CD4-positive, alpha-beta T cell treated with Interferon gamma for 1 hour (primary cell): ENCODE measurements around the gene FRMD7.

ENCODE experiments used
- DNase-seq: peaks from one replicate; pipeline ENCODE4 v3.0.0-alpha.2; 2020

Gene FRMD7

DNA sequence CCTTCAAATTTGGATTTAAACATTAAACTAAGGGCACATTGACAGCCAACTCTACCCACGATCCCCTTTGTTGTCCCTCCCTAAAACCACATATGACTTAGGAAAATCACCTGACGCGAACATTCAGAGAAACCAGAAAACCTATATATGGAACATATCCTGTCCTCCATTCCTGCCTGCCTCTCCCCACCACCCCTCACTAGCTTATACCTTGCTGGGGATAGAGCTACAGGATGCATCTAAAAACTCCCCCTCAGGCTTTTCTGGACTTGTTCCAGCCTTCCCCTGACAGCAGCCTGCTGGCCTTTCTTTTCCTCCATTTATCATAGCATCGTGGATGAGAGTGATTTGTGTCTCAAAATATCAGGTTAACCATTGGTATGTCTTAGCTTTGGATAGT, 96.0 kb downstream of the FRMD7 start:
- no peak for DNase-seq

DNA sequence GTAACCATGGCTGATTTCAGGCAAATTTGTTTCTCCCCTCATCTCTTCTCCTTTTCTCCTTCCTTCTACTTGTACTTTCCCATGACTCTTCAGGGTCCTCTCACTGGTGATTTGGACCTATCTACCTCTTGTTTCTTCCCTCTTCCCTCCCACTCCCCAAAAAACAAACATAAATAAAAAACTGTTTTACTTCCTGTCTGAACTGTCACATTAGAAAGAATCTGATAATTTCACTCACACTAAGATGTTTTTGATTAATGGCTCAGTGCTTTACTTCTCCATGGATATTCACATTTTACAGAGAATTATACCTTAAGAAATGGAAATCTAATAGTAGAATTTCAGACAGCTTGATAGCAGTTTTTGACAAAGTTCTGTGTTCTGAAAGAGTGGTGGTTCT, 97.6 kb downstream of the FRMD7 start:
- no peak for DNase-seq
